Esophagus squamous epithelium (tissue), 4 donors: ENCODE data around the gene PEA15.

Source experiments
- POLR2A ChIP-seq, 4 donors: fragments of 450-650 bp; IDR thresholded peaks; one replicate each; pipeline ENCODE4 v1.6.1; 2017; ENCODE audit warnings: antibody characterized with exemption in 4 of 4, mild to moderate bottlenecking in 4 of 4, moderate library complexity in 3 of 4
- TF ChIP-seq, protein P1 (sequence below), 6 experiments: fragments of 450-650 bp in 4 of 6; fragments of 200-600 bp in 2 of 6; sonication (generic) in 2 of 6; IDR thresholded peaks; one replicate each; pipeline ENCODE4 v1.5.1; 2016 to 2019; ENCODE audit warnings: antibody characterized with exemption in 6 of 6, mild to moderate bottlenecking in 4 of 6, moderate library complexity in 4 of 6

GRCh38 chr1:160189649-160190625, 15.2 kb upstream of the PEA15 start, which contains the start of gene CASQ1:
- TF ChIP-seq, protein P1, sequence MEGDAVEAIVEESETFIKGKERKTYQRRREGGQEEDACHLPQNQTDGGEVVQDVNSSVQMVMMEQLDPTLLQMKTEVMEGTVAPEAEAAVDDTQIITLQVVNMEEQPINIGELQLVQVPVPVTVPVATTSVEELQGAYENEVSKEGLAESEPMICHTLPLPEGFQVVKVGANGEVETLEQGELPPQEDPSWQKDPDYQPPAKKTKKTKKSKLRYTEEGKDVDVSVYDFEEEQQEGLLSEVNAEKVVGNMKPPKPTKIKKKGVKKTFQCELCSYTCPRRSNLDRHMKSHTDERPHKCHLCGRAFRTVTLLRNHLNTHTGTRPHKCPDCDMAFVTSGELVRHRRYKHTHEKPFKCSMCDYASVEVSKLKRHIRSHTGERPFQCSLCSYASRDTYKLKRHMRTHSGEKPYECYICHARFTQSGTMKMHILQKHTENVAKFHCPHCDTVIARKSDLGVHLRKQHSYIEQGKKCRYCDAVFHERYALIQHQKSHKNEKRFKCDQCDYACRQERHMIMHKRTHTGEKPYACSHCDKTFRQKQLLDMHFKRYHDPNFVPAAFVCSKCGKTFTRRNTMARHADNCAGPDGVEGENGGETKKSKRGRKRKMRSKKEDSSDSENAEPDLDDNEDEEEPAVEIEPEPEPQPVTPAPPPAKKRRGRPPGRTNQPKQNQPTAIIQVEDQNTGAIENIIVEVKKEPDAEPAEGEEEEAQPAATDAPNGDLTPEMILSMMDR (IDR thresholded peaks at IDR 0.05) = no peak
- no peak for TF ChIP-seq POLR2A (IDR thresholded peaks at IDR 0.05)
